GM20000 (cell line): Measurements from ENCODE around the gene AGK.

Source experiments
- DNase-seq: peaks from one replicate; pipeline ENCODE4 v3.0.0; 2012; ENCODE audit warnings: low spot score
- CTCF ChIP-seq: IDR thresholded peaks from 2 replicates; pipeline ENCODE4 v1.5.1; 2012; ENCODE audit warnings: mild to moderate bottlenecking, control low read depth; ENCODE audit errors: extremely low read depth, missing control alignments

AGK gene, protein sequence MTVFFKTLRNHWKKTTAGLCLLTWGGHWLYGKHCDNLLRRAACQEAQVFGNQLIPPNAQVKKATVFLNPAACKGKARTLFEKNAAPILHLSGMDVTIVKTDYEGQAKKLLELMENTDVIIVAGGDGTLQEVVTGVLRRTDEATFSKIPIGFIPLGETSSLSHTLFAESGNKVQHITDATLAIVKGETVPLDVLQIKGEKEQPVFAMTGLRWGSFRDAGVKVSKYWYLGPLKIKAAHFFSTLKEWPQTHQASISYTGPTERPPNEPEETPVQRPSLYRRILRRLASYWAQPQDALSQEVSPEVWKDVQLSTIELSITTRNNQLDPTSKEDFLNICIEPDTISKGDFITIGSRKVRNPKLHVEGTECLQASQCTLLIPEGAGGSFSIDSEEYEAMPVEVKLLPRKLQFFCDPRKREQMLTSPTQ

DNA sequence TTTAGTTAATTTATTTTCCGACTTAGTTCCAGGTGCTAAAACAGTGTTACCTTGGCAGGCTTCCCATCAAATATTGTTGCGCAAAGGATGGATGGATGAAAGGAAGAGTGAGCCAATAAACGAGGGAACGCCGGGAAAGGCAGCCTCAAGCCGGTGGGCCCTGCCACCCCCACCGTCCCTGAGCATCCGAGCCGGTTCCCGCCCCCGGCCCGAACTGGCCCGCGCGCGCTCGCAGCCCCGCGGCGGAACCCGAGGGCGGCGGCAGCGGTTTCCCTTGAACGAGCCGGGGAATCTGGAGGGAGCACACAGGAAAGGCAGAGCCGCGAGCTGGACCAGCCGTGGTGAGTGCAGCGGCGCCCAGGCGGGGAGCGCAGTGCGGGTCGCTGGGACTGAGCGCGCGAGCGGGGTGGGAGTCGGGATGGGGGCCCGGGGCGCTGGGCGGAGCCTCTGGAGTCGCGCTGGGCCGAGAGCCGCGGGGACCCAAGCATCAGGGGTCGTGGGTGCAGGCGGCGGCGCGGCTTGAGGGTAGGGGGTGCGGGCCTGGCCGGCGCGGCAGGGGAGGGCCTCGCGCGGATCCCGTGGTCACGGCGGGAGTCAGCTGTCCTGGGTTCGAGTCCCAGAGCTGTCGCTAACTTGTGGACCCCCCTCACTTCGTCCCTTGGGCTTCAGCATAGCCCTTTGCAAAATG is at the start of gene AGK:
TSS of gene AGK (plus strand) at position 317 of the 688 bp plus-strand sequence. CDS start 4,057 bp downstream, outside the sequence.
- peak; percentile 91 for DNase-seq
- TF ChIP-seq CTCF: no peak

- TF ChIP-seq CTCF: no peak
- no peak for DNase-seq
These were observed 49.8 kb upstream of the AGK start for GRCh38 chr7:141501451-141501850.

DNA sequence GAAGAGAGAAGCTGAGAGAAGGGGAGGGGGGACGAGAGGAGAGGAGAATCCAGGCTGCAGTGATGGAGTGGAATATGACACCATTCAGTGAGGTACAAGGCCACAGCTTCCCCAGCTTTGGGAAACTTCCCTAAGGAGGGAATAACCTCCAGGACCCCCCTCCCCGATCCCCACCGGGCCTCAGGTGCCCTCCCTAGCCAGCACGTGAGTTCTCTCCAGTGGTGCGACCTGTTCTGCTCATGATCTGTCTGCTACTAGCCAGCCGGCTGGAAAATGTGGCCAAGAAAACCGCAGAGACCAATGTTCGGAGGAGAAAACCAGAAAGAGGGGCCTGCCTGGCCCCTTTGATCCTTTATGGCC is 39.9 kb upstream of the AGK start:
- no peak for DNase-seq
- TF ChIP-seq CTCF: no peak

DNA sequence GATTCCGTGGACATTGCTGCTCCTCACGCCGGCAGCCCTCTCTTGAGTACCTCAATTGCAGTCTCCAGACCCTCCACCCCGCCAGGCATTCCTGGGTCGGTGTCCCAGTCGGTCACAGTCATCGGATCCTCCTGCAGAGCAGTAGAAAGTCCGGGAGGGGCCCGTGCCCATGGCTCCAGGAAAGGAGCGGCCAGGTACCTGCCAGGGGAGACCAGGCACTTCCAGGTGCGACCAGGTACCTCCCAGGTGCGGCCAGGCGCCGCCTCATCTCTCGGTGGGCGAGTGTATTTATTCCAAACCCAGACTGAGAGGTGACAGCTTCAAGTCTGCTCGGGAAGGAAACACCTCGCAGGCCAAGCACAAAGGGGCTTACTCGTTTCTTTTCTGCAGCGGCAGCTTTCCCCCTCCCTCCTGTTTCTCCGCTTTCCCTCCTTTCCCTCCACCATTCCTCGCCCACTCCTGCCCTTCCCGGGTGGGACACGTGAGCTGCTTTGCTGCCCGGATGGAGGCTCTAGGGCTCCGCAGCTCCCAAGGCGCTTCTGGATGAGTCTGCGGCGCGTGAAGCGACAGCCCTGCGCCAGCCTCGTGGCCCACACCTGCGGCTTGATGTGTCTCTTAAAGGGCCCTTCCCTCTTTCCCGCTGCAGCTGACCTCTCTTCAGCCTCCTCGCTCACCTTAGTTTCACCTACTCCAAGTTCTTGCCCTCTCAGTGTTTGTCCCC is 39.4 kb upstream of the AGK start:
- no peak for DNase-seq
- TF ChIP-seq CTCF: no peak

DNA sequence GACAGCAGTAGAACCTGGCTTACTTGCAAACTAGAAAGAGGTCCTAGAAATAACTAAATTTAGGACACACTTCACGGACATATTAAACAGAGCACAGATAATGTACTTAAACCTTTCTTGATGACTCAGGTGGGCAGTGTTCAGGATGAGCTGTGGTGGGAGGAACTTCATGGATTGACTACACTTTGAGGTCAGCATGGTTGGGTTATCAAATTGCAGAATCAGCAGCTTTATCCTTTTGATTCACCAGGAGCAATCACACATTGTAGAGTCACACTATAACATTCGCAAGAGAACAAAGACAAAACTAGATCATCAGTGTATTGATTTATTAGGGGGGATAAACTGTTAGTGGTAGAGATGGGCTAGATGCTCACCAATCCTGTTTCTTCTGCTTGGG is 38.6 kb upstream of the AGK start:
- TF ChIP-seq CTCF: no peak
- DNase-seq: no peak

DNA sequence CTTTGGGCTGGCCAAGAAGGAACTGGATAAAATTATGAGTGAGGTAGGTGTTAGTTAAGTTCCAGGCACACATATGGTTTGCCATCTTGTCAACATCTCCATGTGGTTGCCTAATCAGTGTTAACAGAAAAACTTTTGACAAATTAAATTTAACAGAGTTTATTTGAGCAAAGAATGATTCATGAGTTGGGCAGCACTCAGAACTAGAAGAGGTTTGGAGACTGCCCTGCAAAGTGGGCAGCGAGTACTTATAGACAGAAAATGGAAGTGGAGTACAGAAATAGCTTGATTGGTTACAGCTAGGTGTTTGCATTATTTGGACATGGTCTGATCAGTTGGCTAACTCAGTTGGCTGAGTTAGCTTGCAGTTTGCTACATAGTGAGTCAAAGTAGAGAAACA is 37.5 kb upstream of the AGK start:
- TF ChIP-seq CTCF: no peak

DNA sequence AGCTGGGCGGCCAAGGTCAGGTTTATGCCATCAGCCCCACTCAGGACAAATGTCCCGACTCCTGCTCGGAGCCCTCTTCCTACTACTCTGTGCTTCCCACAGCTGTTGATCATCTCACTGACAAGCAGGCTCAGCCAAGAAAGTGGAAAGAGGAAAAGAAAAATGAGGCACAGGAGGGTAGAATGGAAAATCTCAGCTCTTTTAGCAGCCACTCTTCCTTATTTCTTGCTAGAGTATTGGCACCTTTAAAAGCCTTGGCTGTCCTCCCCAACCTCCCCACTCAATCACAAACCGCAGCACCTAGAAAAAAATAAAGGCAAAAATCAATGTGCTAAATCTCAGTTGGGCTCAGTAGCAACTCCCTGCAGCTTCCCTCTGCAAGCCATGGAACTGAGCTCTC is 35.3 kb upstream of the AGK start:
- no peak for DNase-seq
- no peak for TF ChIP-seq CTCF

More for the DNA sequence above, 37.5 kb upstream of the AGK start:
- no peak for DNase-seq
